GM12878 (cell line): ENCODE measurements around the gene BHLHE23. TPM values are rescaled to one million over a fixed set of nuclear protein-coding genes. Genes with fewer than 3 reads are reported as not detected.

Experiments used
- ATAC-seq: fragments of 200-7000 bp; cut with Tn5 transposase; 3 replicates; pipeline ENCODE4 v1.9.1; 2020; ENCODE audit warnings: mild to moderate bottlenecking, moderate library complexity
- BruUV-seq: library from RNA; stranded (reverse); fragments of 400-500 nt; replicated peaks from 2 replicates; lab custom pipeline; 2021; lab: Mats Ljungman, UMichigan
- CTCF ChIA-PET: fragments of 300-600 bp; sonication (Branson Sonifier 250); formaldehyde crosslinking; extraction: SDS; loops from one replicate; lab custom pipeline; 2021; ENCODE audit warnings: inconsistent platforms; lab: Yijun Ruan, JAX
- POLR2A ChIA-PET: fragments of 350-600 bp; formaldehyde crosslinking; extraction: SDS; loops from one replicate; lab custom pipeline; 2021; ENCODE audit warnings: inconsistent platforms; lab: Charles Lee
- RAD21 ChIA-PET: fragments of 300-600 bp; sonication (Branson Sonifier 250); formaldehyde crosslinking; loops from one replicate; lab custom pipeline; 2023; ENCODE audit warnings: antibody characterized with exemption; ENCODE audit not compliant: unreplicated experiment; lab: Charles Lee
- SMC1A ChIA-PET: fragments of 300-600 bp; sonication (Branson Sonifier 250); formaldehyde crosslinking; loops from one replicate; lab custom pipeline; 2023; ENCODE audit not compliant: unreplicated experiment, uncharacterized antibody; lab: Charles Lee
- DNase-seq: peaks from one replicate; pipeline ENCODE4 v3.0.0-alpha.2; 2011; ENCODE audit warnings: low read depth, low spot score
- FAIRE-seq: peaks from 3 replicates; lab custom pipeline; 2011; peaks lifted over from hg19 to GRCh38; lab: Jason Lieb, UNC
- H2AFZ ChIP-seq: 2 replicates; pipeline ENCODE4 v1.6.0; 2011; ENCODE audit warnings: low read depth, low read length, control low read depth; ENCODE audit not compliant: control insufficient read depth
- H3K27ac ChIP-seq: 2 replicates; pipeline ENCODE4 v1.5.1; 2011; ENCODE audit warnings: control low read depth; ENCODE audit not compliant: control insufficient read depth, insufficient read depth
- H3K27me3 ChIP-seq, 2 experiments: replicated peaks in 1 of 2; 2 replicates each; pipeline versions ENCODE4 v1.6.0 to v1.6.1; 2011; ENCODE audit warnings: low read length in 1 of 2; ENCODE audit not compliant: control insufficient read depth in 2 of 2, insufficient read depth in 2 of 2
- H3K36me3 ChIP-seq, 2 experiments: 2 replicates each; pipeline ENCODE4 v1.5.1; 2011; ENCODE audit warnings: low read length in 1 of 2; ENCODE audit not compliant: control insufficient read depth in 2 of 2, insufficient read depth in 2 of 2
- H3K4me1 ChIP-seq: 2 replicates; pipeline ENCODE4 v1.6.1; 2011; ENCODE audit warnings: mild to moderate bottlenecking, low read length, moderate library complexity, mixed read lengths; ENCODE audit not compliant: control insufficient read depth, insufficient read depth
- H3K4me2 ChIP-seq: 2 replicates; pipeline ENCODE4 v1.6.0; 2011; ENCODE audit warnings: control low read depth; ENCODE audit not compliant: control insufficient read depth, insufficient read depth
- H3K4me3 ChIP-seq: fragments of 200-600 bp; sonication (generic); 2 replicates; pipeline ENCODE4 v1.5.1; 2016
- H3K79me2 ChIP-seq: 2 replicates; pipeline ENCODE4 v1.6.0; 2011; ENCODE audit warnings: low read length; ENCODE audit not compliant: control insufficient read depth, insufficient read depth
- H3K9ac ChIP-seq: 2 replicates; pipeline ENCODE4 v1.8.0; 2011; ENCODE audit warnings: low read length, control low read depth, mixed read lengths; ENCODE audit not compliant: control insufficient read depth, insufficient read depth
- H3K9me3 ChIP-seq: replicated peaks from 3 replicates; pipeline ENCODE4 v1.5.1; 2011; ENCODE audit warnings: mild to moderate bottlenecking, low read length; ENCODE audit not compliant: control insufficient read depth, insufficient read depth
- H4K20me1 ChIP-seq: 2 replicates; pipeline ENCODE4 v1.6.0; 2011; ENCODE audit not compliant: control insufficient read depth, insufficient read depth
- BCL3 ChIP-seq: IDR thresholded peaks from 2 replicates; pipeline ENCODE4 v1.6.1; 2011; ENCODE audit warnings: borderline replicate concordance, low read depth, mild to moderate bottlenecking, moderate library complexity, low read length; ENCODE audit not compliant: insufficient read depth, poor library complexity, severe bottlenecking
- CREM ChIP-seq: IDR thresholded peaks from 2 replicates; pipeline ENCODE4 v1.6.1; 2014; ENCODE audit warnings: antibody characterized with exemption, low read depth
- EED ChIP-seq: sonication (generic); IDR thresholded peaks from 2 replicates; pipeline ENCODE4 v1.6.1; 2016; ENCODE audit warnings: antibody characterized with exemption, low read depth
- FOXM1 ChIP-seq: IDR thresholded peaks from 2 replicates; pipeline ENCODE4 v1.6.1; 2012; ENCODE audit warnings: low read depth, mild to moderate bottlenecking, inconsistent platforms, low read length, moderate library complexity
- MLLT1 ChIP-seq: fragments of 450-650 bp; IDR thresholded peaks from 2 replicates; pipeline ENCODE4 v1.6.1; 2016; ENCODE audit warnings: mild to moderate bottlenecking
- NR2F1 ChIP-seq: fragments of 450-650 bp; conservative IDR thresholded peaks from 2 replicates; pipeline ENCODE4 v1.6.1; 2017; ENCODE audit warnings: mild to moderate bottlenecking
- RAD51 ChIP-seq: fragments of 450-650 bp; IDR thresholded peaks from 2 replicates; pipeline ENCODE4 v1.6.1; 2016; ENCODE audit warnings: moderate library complexity, mild to moderate bottlenecking, inconsistent platforms
- RUNX3 ChIP-seq: IDR thresholded peaks from 2 replicates; pipeline ENCODE4 v1.6.1; 2012; ENCODE audit warnings: low read length, inconsistent platforms
- SMARCA5 ChIP-seq: fragments of 450-650 bp; IDR thresholded peaks from 2 replicates; pipeline ENCODE4 v1.6.1; 2017; ENCODE audit warnings: mild to moderate bottlenecking
- SMC3 ChIP-seq: IDR thresholded peaks from 2 replicates; pipeline ENCODE4 v1.6.1; 2011; ENCODE audit warnings: low read length, improper control_type of control experiment, borderline replicate concordance
- SP1 ChIP-seq: IDR thresholded peaks from one replicate; pipeline ENCODE4 v1.6.1; 2011; ENCODE audit warnings: low read depth, low read length
- SREBF1 ChIP-seq: IDR thresholded peaks from 2 replicates; pipeline ENCODE4 v1.6.1; 2012; ENCODE audit warnings: mild to moderate bottlenecking, low read length
- SUZ12 ChIP-seq: fragments of 200-600 bp; sonication (generic); IDR thresholded peaks from one replicate; pipeline ENCODE4 v1.6.1; 2018; ENCODE audit warnings: antibody characterized with exemption, mild to moderate bottlenecking; ENCODE audit not compliant: unreplicated experiment
- ZBTB11 ChIP-seq: fragments of 450-650 bp; formaldehyde crosslinking; IDR thresholded peaks from 2 replicates; pipeline ENCODE4 v1.5.0; 2022; ENCODE audit warnings: mild to moderate bottlenecking, missing genetic modification characterization
- ZNF622 ChIP-seq: fragments of 450-650 bp; IDR thresholded peaks from 2 replicates; pipeline ENCODE4 v1.6.1; 2017; ENCODE audit warnings: mild to moderate bottlenecking, inconsistent platforms
- WGBS: methylation state at CpG from one replicate; pipeline ENCODE4 v1.1.6; 2016; ENCODE audit warnings: low lambda C conversion rate; ENCODE audit not compliant: insufficient replicate concordance, insufficient coverage; ENCODE audit errors: missing lambda C conversion rate; 5-methylcytosine and 5-hydroxymethylcytosine counted together
- in situ Hi-C: fragments of 300-500 bp; cut with MboI; formaldehyde crosslinking; loops from 9 replicates; pipeline ENCODE4 v1.14.3; 2018; ENCODE audit warnings: mixed read lengths
- intact Hi-C: fragments of 100-400 bp; cut with micrococcal nuclease; formaldehyde crosslinking; loops from one replicate; pipeline ENCODE4 v1.14.2; 2022; ENCODE audit not compliant: unreplicated experiment
- polyA plus RNA-seq, 11 experiments: library from polyadenylated mRNA; depleted of rRNA in 4 of 11; unstranded in 6 of 11; stranded (reverse) in 5 of 11; fragments of >200 nt; fragmentation: Nextera tagmentation in 4 of 11; fragmentation: Illumina TruSeq in 1 of 11; extraction: Ambion mirVana in 4 of 11; extraction: Trizol in 1 of 11; gene quantifications; 1 replicate in 1 of 11; 2 replicates in 10 of 11; pipeline versions ENCODE4 v1.2.1 to v1.2.3, GENCODE V29; 2011 to 2016; ENCODE audit warnings: inconsistent platforms in 2 of 11, missing spikeins in 2 of 11, low read depth in 1 of 11
- total RNA-seq, 4 experiments: library from RNA; depleted of rRNA in 3 of 4; stranded (reverse); fragments of >200 nt in 3 of 4; fragmentation: Illumina TruSeq in 1 of 4; extraction: Trizol in 1 of 4; gene quantifications; 2 replicates each; pipeline versions ENCODE4 v1.2.1 to v1.2.3, GENCODE V29; 2013 to 2021
- TF ChIP-seq, protein P1 (sequence below): fragments of 450-650 bp; IDR thresholded peaks from 2 replicates; pipeline ENCODE4 v1.6.1; 2017; ENCODE audit warnings: mild to moderate bottlenecking

Gene BHLHE23
- total and polyA plus RNA-seq, 10 of the 15 experiments (the other 5 are each of a cell fraction or from before 2014, with no cell fraction given), result 0.28 to 0.33 TPM; not detected in 8

DNA sequence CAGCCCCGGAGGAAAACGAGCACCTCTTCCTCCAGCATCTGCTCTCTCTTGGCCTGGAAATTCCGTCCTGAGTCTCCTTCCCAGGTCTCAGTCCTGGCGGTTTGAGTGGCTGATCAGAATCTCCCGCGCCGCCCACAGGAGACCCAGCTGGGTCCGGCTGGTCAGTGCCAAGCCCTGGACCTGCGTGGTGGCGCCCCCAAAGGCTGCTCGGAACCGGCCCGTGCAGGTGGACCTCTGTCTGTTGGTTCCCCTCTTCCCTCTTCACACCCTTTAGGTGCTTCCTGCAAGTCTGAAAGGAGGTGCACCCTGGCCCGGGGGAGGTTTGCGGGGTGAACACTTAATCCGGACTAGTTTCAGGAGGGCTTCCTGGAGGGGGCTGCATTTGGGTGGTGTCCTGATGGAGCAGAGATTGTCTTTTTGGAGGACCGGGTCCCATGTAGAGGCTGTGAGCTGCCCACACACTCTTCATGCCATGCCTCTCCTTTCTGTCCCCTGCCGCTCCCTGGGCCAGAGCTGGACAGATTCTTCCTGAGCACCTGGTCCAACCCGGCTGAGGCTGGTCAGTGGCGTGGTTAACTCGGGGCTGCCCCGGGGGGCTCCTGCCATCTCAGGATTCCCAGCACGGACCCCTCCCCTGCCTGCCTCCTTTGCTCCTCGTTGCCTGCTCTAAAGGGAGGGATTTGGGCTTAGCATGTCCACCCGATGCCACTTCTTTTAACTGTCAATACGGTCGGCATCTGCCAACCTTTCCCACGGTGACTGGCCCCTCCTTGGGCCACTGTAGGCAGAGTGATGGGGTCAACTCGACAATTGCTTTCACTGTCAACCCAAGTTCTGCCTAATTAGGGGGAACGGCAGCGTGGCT is 16.5 kb upstream of the BHLHE23 start:
- ChIA-PET RAD21 (interaction anchor here (4.4 kb wide), 1 partner anchor 12 kb away, joined by 20 read pairs; no protein-coding TSS in a partner anchor), CTCF (interaction anchor here (2.7 kb wide), 1 partner anchor 12 kb away, joined by 12 read pairs; no protein-coding TSS in a partner anchor), SMC1A (no interaction called here), POLR2A (interaction anchor here (1.8 kb wide), 1 partner anchor 12 kb away, joined by 7 read pairs; no protein-coding TSS in a partner anchor)
- H3K9ac ChIP-seq, result no peak overlapping the region
- H3K27ac ChIP-seq, result no peak overlapping the region
- H4K20me1 ChIP-seq, result no peaks in the 10 kb centered on the region
- peaks cover 7% of the 10 kb centered on the region for H3K79me2 ChIP-seq
- no peaks in the 10 kb centered on the region; the same call in 2 of the 3 replicates for H3K9me3 ChIP-seq
- peaks cover 5% of the 10 kb centered on the region; the same call in 1 of the 2 replicates for H3K4me1 ChIP-seq
- no peak for ATAC-seq
- H3K36me3 ChIP-seq, result peaks cover 0 to 1% of the 10 kb centered on the region in 2 experiments; a peak in 2 of 4 replicates
- in situ Hi-C loops (no loop called here), intact Hi-C loops (no loop called here)
- BruUV-seq, result no TSS peak
- no peak overlapping the region for H3K4me2 ChIP-seq
- WGBS, result 69% methylated on average over 31 of the region's 31 CpGs
- FAIRE-seq, result no peak
- H3K4me3 ChIP-seq, result no peak overlapping the region
- no peak for DNase-seq
- H3K27me3 ChIP-seq, result no peaks in the 10 kb centered on the region
- no peak overlapping the region for H2AFZ ChIP-seq
- no peak for TF ChIP-seq BCL3
- TF ChIP-seq NR2F1, result no peak
- no peak for TF ChIP-seq SREBF1
- TF ChIP-seq MLLT1, result no peak
- TF ChIP-seq RAD51, result no peak
- TF ChIP-seq SMC3, result no peak
- TF ChIP-seq, protein P1, sequence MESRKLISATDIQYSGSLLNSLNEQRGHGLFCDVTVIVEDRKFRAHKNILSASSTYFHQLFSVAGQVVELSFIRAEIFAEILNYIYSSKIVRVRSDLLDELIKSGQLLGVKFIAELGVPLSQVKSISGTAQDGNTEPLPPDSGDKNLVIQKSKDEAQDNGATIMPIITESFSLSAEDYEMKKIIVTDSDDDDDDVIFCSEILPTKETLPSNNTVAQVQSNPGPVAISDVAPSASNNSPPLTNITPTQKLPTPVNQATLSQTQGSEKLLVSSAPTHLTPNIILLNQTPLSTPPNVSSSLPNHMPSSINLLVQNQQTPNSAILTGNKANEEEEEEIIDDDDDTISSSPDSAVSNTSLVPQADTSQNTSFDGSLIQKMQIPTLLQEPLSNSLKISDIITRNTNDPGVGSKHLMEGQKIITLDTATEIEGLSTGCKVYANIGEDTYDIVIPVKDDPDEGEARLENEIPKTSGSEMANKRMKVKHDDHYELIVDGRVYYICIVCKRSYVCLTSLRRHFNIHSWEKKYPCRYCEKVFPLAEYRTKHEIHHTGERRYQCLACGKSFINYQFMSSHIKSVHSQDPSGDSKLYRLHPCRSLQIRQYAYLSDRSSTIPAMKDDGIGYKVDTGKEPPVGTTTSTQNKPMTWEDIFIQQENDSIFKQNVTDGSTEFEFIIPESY, result no peak
- no peak for TF ChIP-seq FOXM1
- TF ChIP-seq EED, result no peak
- TF ChIP-seq SP1, result no peak
- TF ChIP-seq SMARCA5, result no peak
- TF ChIP-seq ZNF622, result no peak
- TF ChIP-seq SUZ12, result no peak
- no peak for TF ChIP-seq CREM
- TF ChIP-seq ZBTB11 (CRISPR knock-in tag), result no peak
- no peak for TF ChIP-seq RUNX3
